ENCODE results near the gene MYLK4. TPM values are rescaled to one million over a fixed set of nuclear protein-coding genes. Genes with fewer than 3 reads are reported as not detected.

Gene MYLK4
- total RNA-seq, 2 donors from 2014 or later = 1.0 to 3.6 TPM

DNA sequence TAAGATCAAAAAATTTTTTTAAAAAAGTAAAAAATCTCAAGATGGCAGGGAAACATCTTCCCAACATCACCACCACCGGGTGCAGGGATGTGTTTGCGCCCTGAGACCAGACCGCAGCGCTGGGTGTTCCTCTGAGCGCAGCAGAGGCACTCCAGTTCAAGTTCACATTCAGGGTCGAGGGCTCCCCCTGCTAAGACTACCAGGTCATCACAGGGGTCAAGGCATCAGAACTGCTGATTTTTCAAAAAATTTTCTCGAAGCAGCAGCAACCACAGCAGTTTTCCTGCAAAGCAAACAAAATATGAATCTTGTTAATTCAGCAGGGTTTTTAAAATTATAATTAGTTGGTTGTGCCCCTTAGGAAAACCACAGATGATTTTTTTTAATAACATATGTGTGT, 83.1 kb downstream of the MYLK4 start:
- no peaks in the 10 kb centered on the region for H3K36me3 ChIP-seq
- TF ChIP-seq, protein P1, sequence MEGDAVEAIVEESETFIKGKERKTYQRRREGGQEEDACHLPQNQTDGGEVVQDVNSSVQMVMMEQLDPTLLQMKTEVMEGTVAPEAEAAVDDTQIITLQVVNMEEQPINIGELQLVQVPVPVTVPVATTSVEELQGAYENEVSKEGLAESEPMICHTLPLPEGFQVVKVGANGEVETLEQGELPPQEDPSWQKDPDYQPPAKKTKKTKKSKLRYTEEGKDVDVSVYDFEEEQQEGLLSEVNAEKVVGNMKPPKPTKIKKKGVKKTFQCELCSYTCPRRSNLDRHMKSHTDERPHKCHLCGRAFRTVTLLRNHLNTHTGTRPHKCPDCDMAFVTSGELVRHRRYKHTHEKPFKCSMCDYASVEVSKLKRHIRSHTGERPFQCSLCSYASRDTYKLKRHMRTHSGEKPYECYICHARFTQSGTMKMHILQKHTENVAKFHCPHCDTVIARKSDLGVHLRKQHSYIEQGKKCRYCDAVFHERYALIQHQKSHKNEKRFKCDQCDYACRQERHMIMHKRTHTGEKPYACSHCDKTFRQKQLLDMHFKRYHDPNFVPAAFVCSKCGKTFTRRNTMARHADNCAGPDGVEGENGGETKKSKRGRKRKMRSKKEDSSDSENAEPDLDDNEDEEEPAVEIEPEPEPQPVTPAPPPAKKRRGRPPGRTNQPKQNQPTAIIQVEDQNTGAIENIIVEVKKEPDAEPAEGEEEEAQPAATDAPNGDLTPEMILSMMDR (IDR thresholded peaks at IDR 0.05) = no peak
- H3K4me3 ChIP-seq = no peak overlapping the region
- H3K9me3 ChIP-seq = no peaks in the 10 kb centered on the region
- DNase-seq (ENCODE audit: low spot score) = no peak
- H3K27me3 ChIP-seq = no peaks in the 10 kb centered on the region
- peaks cover 0 to 13% of the 10 kb centered on the region in 2 donors for H3K4me1 ChIP-seq
- no peak overlapping the region for H3K27ac ChIP-seq

DNA sequence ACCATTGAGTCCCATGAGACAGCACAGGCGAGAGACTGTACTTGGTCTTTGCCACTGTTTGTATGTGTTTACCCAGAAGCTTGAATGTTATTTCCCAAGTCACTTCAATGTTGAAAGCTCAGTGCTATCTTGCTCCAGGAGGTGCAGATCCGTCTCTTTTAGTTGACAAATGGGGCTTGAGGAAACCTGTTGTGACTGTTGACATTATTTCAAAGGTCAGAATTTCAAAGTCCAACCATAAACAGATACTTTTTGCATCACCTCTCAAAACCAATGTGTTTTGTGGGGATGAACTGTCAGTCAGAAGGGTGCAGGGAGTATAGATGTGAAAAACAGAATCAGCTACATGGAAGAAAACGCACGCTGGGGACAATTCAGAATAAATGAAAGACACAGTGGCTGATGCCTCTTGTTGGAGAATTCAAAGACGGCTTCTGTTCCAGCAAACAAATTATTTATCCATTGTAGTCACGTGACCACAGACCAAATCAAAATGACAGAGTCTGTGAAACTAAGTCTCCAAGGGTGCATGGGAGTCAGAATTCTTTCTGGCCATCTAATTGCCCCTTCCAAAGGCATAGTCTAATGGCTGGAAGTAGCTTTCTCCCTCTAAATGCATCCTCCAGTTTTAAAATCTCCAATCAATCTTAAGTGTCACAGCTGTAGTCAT, 83.7 kb downstream of the MYLK4 start:
- DNase-seq (ENCODE audit: low spot score) = no peak
- H3K4me1 ChIP-seq = peaks cover 0 to 13% of the 10 kb centered on the region in 2 donors
- no peaks in the 10 kb centered on the region for H3K27me3 ChIP-seq
- no peaks in the 10 kb centered on the region for H3K9me3 ChIP-seq
- H3K36me3 ChIP-seq = no peaks in the 10 kb centered on the region
- no peak overlapping the region for H3K4me3 ChIP-seq
- TF ChIP-seq, protein P1 (IDR thresholded peaks at IDR 0.05) = no peak
- H3K27ac ChIP-seq = no peak overlapping the region

DNA sequence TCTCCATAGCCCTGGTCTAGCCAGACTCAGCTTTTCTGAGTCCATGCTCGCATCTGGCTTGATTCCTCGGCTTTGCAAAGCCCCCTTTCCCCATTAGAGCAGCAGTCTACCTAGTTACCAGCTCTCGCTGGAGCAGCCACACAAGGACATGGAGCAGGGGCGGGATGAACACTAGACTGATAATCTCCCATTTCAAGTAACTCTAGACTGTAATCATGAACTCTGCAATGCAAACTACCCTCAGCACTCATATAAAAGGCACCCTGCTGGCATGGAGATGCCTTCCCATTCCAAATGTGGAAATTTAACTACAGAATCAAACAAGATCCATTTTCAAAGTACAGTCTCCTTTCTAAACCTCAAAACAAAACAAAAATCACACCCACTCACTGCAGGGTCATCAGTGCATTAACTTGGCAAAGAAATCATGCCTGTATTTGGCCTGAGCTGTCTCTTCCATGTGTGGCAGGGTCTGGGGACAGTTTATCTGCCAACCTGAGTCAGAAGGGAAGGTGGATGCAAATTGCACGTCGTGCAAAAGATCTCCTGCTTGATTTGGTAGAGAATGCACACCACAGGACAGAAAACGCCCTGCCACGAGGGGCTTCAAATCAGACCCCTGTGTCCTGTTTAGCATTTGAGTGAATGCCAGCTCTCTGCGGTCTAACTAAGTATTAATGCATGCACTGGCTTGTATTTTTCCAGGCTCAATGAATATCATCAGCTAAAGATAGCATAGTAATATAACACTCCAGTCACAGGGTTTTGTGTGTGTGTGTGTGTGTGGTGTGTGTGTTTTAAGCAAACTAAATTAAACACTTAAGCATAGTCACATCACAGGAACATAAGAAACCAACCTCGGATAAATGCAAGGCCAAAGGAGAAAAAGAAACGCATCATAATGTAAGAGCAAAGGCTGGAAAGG, 85.3 kb downstream of the MYLK4 start:
- no peak for DNase-seq (ENCODE audit: low spot score)
- no peak overlapping the region for H3K4me3 ChIP-seq
- TF ChIP-seq, protein P1 (IDR thresholded peaks at IDR 0.05) = no peak
- H3K27ac ChIP-seq = no peak overlapping the region
- no peaks in the 10 kb centered on the region for H3K27me3 ChIP-seq
- peaks cover 0 to 13% of the 10 kb centered on the region in 2 donors for H3K4me1 ChIP-seq
- H3K9me3 ChIP-seq = no peaks in the 10 kb centered on the region
- no peaks in the 10 kb centered on the region for H3K36me3 ChIP-seq

DNA sequence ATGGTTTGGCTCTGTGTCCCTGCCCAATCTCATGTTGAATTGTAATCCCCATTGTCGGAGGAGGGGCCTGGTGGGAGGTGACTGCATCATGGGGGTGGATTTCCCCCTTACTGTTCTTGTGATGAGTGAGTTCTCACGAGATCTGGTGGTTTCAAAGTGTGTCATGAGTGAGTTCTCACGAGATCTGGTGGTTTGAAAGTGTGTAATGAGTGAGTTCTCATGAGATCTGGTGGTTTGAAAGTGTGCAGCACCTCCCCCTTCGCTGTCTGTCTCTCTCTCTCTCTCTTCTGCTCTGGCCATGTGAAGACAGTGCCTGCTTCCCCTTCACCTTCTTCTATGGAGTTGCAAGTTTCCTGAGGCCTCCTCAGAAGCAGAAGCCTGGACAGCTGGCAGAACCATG, 87.6 kb downstream of the MYLK4 start:
- Histone ChIP-seq H3K4me3 (no peak overlapping the region), H3K27ac (no peak overlapping the region), H3K9me3 (no peaks in the 10 kb centered on the region), H3K4me1 (peaks cover 0 to 13% of the 10 kb centered on the region in 2 donors), H3K36me3 (no peaks in the 10 kb centered on the region), H3K27me3 (no peaks in the 10 kb centered on the region)
- TF ChIP-seq, protein P1 (IDR thresholded peaks at IDR 0.05) = no peak
- no peak for DNase-seq (ENCODE audit: low spot score)

DNA sequence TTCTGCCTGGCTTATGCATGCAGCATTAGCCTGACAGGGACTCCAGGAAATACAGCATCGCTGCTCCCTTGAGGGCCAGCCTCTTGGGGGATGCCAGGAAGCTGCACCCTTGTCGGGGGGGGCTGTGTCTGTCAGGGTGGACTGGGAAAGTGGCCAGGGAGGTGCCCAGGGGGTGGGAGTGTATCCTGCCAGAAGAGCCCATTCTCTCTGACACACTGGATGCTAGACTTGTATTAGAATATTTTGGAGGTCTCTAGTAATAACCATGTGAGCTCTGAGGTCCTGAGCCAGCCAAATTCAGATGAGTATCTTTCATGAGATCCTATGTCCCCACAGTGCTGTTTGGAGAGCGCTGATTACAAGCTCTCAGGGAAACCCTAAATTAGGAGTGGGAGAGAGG, 89.1 kb downstream of the MYLK4 start:
- Histone ChIP-seq H3K36me3 (no peaks in the 10 kb centered on the region), H3K27ac (no peak overlapping the region), H3K27me3 (no peaks in the 10 kb centered on the region), H3K4me3 (no peak overlapping the region), H3K4me1 (peaks cover 0 to 13% of the 10 kb centered on the region in 2 donors), H3K9me3 (no peaks in the 10 kb centered on the region)
- DNase-seq (ENCODE audit: low spot score) = no peak
- TF ChIP-seq, protein P1 (IDR thresholded peaks at IDR 0.05) = no peak
